Measurements from ENCODE around the gene DCC.

DCC gene

DNA sequence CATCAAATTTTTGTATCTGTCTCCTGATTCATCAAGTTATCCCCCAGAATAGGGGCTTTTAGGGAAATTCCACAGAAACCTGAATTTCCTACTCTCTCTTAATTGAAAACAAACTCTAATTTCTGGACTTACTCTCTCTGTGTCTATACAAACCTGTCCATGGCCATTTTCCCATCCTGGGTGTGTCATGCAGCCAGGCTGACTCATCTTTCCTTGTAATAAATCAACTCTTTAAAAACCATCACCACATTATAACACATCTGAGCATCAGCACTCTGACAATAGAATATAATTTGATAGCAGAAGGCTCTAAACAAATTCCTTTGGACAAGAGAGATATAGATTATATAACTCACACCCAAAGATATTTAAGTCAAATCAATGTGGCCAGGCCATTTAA is 610.2 kb downstream of the DCC start:
- no peak for DNase-seq

- DNase-seq = no peak
Measured at GRCh38 chr18:52953387-52953786, 613.4 kb downstream of the DCC start.

DNA sequence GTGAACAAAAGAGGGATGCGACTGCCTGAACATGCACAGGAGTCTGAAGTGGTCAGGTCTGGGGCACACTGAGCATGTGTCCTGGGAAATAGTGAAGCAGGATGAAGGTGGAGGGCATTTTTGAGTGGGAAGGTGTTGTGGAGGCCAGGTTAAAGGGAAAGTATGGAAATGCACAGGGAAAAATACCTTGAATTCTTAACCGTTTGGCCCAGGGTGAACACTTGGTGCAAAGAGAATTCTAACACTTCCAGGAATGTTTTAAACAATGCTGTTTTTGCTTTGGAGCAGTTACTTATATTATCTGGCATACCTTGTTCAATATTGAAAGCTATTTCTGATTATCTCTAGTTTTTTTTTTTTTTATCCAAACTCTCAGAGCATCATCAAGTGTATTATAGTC is 623.5 kb downstream of the DCC start:
- DNase-seq = no peak

DNA sequence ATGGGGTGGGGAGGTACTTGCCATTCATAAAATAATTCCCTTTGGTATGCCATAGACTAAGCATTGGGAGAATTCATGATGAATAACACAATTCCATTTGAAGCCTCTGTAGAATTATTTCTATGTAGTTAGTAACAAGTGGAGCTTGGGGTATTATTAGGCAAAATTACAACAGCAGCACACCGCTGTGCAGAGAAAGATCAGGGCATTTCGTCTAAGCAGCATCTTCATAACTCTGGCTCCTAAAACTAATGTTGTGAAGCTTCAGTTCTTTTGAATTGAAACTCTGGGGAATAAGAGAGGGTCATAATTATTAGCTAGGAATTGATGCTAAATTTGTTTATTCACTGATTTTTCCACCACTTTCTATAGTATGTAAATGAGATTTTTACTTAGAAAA is 630.7 kb downstream of the DCC start:
- DNase-seq = no peak

DNA sequence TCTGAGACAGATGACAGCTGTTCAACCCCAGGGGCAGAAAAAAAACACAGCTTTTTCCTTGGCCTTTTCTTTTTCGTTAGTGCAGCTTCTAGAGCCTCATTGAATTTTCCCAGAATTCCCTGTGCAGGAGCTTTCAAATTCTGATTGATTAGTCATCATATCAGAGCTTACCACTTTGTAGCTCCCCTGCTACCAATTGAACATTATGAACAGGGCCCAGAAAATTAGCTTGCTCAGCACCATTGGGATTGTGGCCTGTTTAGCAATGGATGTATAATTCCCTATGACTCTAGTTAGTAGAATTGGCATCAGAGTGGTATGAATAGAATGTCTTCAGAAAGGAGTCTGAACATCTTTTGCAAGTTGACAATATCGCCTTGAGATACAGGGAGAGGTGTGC is 631.1 kb downstream of the DCC start:
- no peak for DNase-seq

GRCh38 chr18:52979892-52980291 is 639.9 kb downstream of the DCC start:
- DNase-seq = no peak

DNA sequence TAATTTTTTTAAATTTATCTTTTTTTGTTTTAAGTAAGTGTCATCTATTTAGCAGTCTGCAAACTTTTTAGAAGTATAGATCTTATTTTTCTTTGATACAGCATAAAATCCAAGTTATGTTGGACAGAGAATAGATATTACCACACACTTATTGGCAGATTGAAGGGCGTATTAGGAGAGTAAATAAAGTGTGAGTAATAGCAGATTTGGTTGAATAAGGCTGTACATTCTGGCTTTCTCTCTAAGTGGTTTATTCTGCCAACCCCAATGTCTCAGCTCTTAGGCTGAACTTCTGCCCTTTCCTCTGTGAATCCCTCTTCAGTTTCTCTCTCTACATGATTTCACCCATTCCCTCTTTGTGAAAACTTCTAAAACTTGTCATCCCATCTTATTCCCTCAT is 651.2 kb downstream of the DCC start:
- DNase-seq = no peak

- DNase-seq = no peak
Measured at GRCh38 chr18:52992041-52992440, 652.0 kb downstream of the DCC start.

DNA sequence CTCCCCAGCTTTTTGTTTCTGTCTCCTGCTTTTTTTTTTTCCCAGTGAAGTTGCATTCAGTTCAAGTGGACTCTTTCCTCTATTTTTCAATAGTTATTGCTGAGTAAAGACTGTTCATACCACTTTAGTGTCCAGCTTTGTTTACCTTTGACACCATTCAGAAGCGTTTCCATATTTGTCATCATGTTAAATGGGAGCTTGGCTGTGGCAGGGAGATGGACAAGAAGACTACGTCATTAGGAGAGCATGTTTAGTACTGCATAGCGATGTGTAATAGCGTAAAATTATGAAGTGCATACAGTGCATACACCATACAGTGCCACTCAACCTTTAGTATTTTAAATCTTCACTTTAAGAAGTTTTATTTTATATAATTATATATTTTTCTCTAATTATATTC is 655.9 kb downstream of the DCC start:
- DNase-seq = no peak

- DNase-seq = no peak
Measured at GRCh38 chr18:52999633-53000032, 659.6 kb downstream of the DCC start.

- no peak for DNase-seq
Measured at GRCh38 chr18:53004798-53005197, 664.8 kb downstream of the DCC start.

DNA sequence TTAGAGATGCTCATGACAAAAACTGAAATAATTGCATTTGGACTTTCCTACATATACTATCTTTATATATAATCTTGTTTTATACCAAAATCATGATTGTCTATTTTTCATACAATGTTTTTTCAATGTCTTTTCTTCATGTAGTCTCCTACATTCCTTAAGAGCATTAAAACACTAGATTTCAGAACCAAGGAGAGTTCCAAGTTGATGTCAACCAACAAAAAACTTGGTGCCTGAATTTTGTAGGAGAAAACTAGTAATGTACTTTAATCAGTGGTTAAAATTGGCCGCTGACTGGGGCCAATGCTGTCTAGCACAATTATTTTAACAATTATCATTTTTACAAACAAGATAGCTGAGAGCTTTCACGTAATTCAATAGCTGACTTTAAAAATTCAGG is 678.8 kb downstream of the DCC start:
- DNase-seq = no peak

GRCh38 chr18:53025247-53025646 is 685.2 kb downstream of the DCC start:
- DNase-seq = no peak

GRCh38 chr18:53028565-53028964 is 688.6 kb downstream of the DCC start:
- no peak for DNase-seq

GRCh38 chr18:53033128-53033527 is 693.1 kb downstream of the DCC start:
- no peak for DNase-seq

GRCh38 chr18:53038608-53039007 is 698.6 kb downstream of the DCC start:
- no peak for DNase-seq

GRCh38 chr18:53040286-53040685 is 700.3 kb downstream of the DCC start:
- no peak for DNase-seq

- DNase-seq = no peak
Measured at GRCh38 chr18:53056064-53056463, 716.1 kb downstream of the DCC start.

DNA sequence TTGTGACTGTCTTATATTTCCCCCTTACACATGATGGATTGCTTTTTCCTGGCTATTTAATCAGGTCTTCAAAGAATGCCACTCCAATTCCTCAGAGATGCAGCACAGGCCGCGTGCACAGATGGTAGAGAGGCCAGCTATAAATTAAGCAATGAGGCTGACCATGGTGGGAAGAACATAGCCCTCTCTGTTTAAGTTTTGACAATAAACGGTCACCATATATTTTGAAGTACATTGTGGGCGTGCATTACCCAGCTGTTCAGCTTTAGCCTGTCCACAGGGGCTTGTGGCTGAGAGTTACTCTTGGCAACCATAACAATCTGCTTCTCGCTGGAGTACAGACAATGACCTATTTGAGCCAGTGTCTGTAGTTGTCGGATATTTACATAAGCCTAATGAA is 730.8 kb downstream of the DCC start:
- no peak for DNase-seq

DNA sequence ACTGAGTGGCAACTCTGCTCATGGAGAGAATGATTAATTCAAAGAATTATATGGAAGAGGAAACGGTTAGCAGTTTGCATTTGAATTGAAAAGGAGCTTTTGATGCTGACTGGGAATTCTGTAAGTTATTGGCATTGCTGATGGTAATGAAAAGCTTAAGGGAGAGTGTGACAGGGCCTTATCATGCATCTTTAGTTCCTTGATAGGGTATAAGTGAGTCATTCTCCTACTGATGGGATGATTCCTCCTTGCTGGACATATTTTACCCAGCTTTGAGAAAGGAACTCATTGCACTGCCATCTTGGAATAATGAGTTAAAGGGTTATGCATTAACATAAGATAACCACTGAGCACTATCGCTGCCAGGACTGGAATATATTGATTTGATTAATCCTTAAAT is 740.7 kb downstream of the DCC start:
- no peak for DNase-seq

DNA sequence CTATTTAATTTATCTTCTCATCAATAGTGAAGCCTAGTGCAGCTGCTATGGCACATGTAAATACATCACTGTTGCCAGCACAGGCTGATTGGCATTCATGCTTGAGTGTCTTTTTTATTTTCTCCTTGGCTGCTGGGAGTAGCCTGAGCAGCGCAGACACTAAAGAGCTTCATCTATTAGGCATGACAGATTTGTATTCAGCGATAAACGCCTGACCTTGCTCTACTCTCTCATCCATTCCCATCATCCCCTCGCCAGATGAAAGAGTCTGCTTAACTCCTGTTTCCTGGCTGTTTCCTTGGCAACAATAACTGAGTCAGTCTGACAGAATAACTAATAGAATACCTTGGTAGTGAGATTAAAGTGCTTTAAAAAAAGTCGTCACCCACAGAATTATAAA is 753.6 kb downstream of the DCC start:
- DNase-seq = no peak

DNA sequence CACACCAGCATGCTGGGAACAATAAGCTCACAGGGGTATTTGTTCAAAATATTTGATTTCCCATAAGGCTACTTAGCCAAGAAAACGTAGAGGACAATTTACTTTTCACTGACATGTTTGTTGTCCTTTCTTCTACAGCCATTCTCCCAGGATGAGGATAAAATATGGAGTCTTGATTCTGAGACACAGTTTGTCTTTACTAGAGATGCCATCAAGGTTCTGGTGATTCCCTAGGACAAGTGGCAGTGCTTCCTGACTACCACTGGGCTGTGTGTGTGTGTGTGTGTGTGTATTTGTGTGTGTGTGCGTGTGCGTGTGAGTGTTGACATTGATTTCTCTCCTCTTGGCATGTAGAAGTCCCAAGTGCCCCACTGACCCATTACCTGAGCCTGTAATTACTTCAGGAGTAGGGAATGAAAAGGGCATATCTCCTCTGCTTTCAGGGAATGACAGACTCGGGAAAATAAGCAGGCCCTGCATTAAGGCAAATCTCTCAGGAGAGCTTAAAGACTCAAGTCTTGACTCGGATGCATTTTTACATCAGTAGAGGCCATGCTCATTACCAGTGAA is 761.6 kb downstream of the DCC start:
- no peak for DNase-seq

DNA sequence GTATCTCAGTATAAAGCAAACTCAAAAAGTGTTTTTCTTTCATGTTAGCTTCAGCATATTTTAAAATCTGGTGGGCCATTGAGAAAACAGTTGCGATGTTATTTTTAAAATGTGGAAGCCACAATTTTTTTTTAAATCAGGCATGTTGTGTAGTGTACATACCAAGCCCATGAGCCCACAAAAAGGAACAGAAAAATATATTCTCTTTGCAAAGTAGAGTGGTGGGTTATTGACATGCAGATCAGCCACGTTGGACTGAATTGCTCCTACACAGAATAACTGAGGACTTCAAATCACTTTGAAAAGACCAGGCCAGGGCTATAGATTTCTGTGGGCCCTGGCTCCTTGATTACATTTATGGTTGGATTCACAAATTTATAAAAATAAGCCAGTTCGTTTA is 774.4 kb downstream of the DCC start:
- DNase-seq = no peak

DNA sequence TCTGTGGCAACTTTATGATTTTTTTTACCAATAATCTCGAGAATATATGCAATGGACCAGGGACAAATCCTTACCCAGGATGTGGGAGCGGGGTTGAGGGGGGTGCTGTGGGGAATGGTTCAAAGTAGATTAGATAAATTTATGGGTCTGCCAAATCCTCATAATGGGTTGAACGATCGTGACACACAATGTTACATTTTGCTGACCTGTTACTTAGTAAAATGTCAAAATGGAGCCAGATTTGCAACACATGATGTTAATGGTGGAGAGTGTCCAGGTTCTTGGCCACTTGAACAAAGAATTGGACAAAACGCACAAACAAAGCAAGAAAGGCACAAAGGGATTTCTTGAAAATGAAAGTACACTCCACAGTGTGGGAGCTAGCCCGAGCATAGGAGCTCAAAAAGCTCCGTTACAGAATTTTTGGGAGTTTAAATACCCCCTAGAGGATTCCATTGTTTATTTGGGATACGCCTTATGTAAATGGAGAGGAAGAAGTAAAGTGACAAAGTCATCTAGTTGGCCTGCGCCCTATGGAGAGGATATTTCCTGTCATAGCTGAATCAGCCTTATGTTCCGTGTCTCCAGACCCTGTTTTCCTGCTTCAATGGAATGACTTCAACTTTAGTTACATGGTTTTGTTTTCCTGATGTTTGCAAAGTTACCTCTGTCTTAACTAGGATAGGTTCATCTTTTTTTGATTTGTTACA is 776.0 kb downstream of the DCC start:
- DNase-seq = no peak

DNA sequence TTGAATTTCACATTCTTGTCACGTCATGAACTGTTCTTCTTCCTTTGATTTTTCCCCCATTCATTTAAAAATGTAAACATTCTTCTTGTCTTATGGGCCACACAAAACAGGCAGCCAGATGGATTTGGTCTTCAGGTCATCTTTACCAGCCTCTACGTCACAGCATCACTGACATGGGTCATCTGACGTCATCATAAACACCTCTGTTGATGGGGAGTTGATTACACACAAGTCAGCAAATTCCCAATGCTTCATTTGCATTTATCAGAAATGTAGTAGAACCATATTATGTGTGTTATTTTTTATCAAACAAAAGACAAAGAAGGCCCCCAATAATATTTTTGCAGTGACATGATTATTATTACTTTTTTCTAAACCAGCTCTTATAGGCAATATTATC is 777.9 kb downstream of the DCC start:
- DNase-seq = no peak

Data from activated CD4-positive, alpha-beta T cell treated with anti-CD3 and anti-CD28 coated beads, Interleukin-2, amount 50 U/mL, for 1 hour (primary cell).